GM12878 (cell line): ENCODE measurements around the gene WNK2. TPM values are rescaled to one million over a fixed set of nuclear protein-coding genes. Genes with fewer than 3 reads are reported as not detected.
A peak's percentile ranks its signal among the peaks of the same experiment; 100 is the strongest.

Experiments
- ATAC-seq: fragments of 200-7000 bp; cut with Tn5 transposase; 3 replicates; pipeline ENCODE4 v1.9.1; 2020; ENCODE audit warnings: mild to moderate bottlenecking, moderate library complexity
- BruUV-seq: library from RNA; stranded (reverse); fragments of 400-500 nt; replicated peaks from 2 replicates; lab custom pipeline; 2021; lab: Mats Ljungman, UMichigan
- CTCF ChIA-PET: fragments of 300-600 bp; sonication (Branson Sonifier 250); formaldehyde crosslinking; extraction: SDS; loops from one replicate; lab custom pipeline; 2021; ENCODE audit warnings: inconsistent platforms; lab: Yijun Ruan, JAX
- POLR2A ChIA-PET: fragments of 350-600 bp; formaldehyde crosslinking; extraction: SDS; loops from one replicate; lab custom pipeline; 2021; ENCODE audit warnings: inconsistent platforms; lab: Charles Lee
- RAD21 ChIA-PET: fragments of 300-600 bp; sonication (Branson Sonifier 250); formaldehyde crosslinking; loops from one replicate; lab custom pipeline; 2023; ENCODE audit warnings: antibody characterized with exemption; ENCODE audit not compliant: unreplicated experiment; lab: Charles Lee
- SMC1A ChIA-PET: fragments of 300-600 bp; sonication (Branson Sonifier 250); formaldehyde crosslinking; loops from one replicate; lab custom pipeline; 2023; ENCODE audit not compliant: unreplicated experiment, uncharacterized antibody; lab: Charles Lee
- DNase-seq: peaks from one replicate; pipeline ENCODE4 v3.0.0-alpha.2; 2011; ENCODE audit warnings: low read depth, low spot score
- FAIRE-seq: peaks from 3 replicates; lab custom pipeline; 2011; peaks lifted over from hg19 to GRCh38; lab: Jason Lieb, UNC
- H2AFZ ChIP-seq: 2 replicates; pipeline ENCODE4 v1.6.0; 2011; ENCODE audit warnings: low read depth, low read length, control low read depth; ENCODE audit not compliant: control insufficient read depth
- H3K27ac ChIP-seq: 2 replicates; pipeline ENCODE4 v1.5.1; 2011; ENCODE audit warnings: control low read depth; ENCODE audit not compliant: control insufficient read depth, insufficient read depth
- H3K27me3 ChIP-seq, 2 experiments: replicated peaks in 1 of 2; 2 replicates each; pipeline versions ENCODE4 v1.6.0 to v1.6.1; 2011; ENCODE audit warnings: low read length in 1 of 2; ENCODE audit not compliant: control insufficient read depth in 2 of 2, insufficient read depth in 2 of 2
- H3K36me3 ChIP-seq, 2 experiments: 2 replicates each; pipeline ENCODE4 v1.5.1; 2011; ENCODE audit warnings: low read length in 1 of 2; ENCODE audit not compliant: control insufficient read depth in 2 of 2, insufficient read depth in 2 of 2
- H3K4me1 ChIP-seq: 2 replicates; pipeline ENCODE4 v1.6.1; 2011; ENCODE audit warnings: mild to moderate bottlenecking, low read length, moderate library complexity, mixed read lengths; ENCODE audit not compliant: control insufficient read depth, insufficient read depth
- H3K4me2 ChIP-seq: 2 replicates; pipeline ENCODE4 v1.6.0; 2011; ENCODE audit warnings: control low read depth; ENCODE audit not compliant: control insufficient read depth, insufficient read depth
- H3K4me3 ChIP-seq: fragments of 200-600 bp; sonication (generic); 2 replicates; pipeline ENCODE4 v1.5.1; 2016
- H3K79me2 ChIP-seq: 2 replicates; pipeline ENCODE4 v1.6.0; 2011; ENCODE audit warnings: low read length; ENCODE audit not compliant: control insufficient read depth, insufficient read depth
- H3K9ac ChIP-seq: 2 replicates; pipeline ENCODE4 v1.8.0; 2011; ENCODE audit warnings: low read length, control low read depth, mixed read lengths; ENCODE audit not compliant: control insufficient read depth, insufficient read depth
- H3K9me3 ChIP-seq: replicated peaks from 3 replicates; pipeline ENCODE4 v1.5.1; 2011; ENCODE audit warnings: mild to moderate bottlenecking, low read length; ENCODE audit not compliant: control insufficient read depth, insufficient read depth
- H4K20me1 ChIP-seq: 2 replicates; pipeline ENCODE4 v1.6.0; 2011; ENCODE audit not compliant: control insufficient read depth, insufficient read depth
- BHLHE40 ChIP-seq, 2 experiments: fragments of 450-650 bp in 1 of 2; IDR thresholded peaks; 2 replicates each; pipeline ENCODE4 v1.6.1; 2011 to 2017; ENCODE audit warnings: low read depth in 2 of 2, borderline replicate concordance in 1 of 2, improper control_type of control experiment in 1 of 2, low read length in 1 of 2, mild to moderate bottlenecking in 1 of 2
- BRCA1 ChIP-seq: IDR thresholded peaks from 2 replicates; pipeline ENCODE4 v1.6.1; 2011; ENCODE audit warnings: low read depth, low read length, improper control_type of control experiment
- CTCF ChIP-seq, 3 experiments: IDR thresholded peaks in 2 of 3; conservative IDR thresholded peaks in 1 of 3; 2 replicates each; pipeline ENCODE4 v1.5.1; 2011; ENCODE audit warnings: low read depth in 3 of 3, low read length in 3 of 3, mild to moderate bottlenecking in 3 of 3, control low read depth in 2 of 3, moderate library complexity in 2 of 3, inconsistent platforms in 1 of 3, mixed read lengths in 1 of 3; ENCODE audit not compliant: control insufficient read depth in 2 of 3, insufficient read depth in 1 of 3; ENCODE audit errors: extremely low read depth in 1 of 3
- ETV6 ChIP-seq, 2 experiments: fragments of 450-650 bp in 1 of 2; IDR thresholded peaks in 1 of 2; conservative IDR thresholded peaks in 1 of 2; 2 replicates each; pipeline ENCODE4 v1.6.1; 2014; ENCODE audit warnings: antibody characterized with exemption in 1 of 2, borderline replicate concordance in 1 of 2, low read depth in 1 of 2, mild to moderate bottlenecking in 1 of 2, moderate library complexity in 1 of 2
- FOS ChIP-seq: IDR thresholded peaks from 3 replicates; pipeline ENCODE4 v1.6.1; 2011; ENCODE audit warnings: borderline replicate concordance; ENCODE audit not compliant: insufficient read length; ENCODE audit errors: extremely low read depth
- NRF1 ChIP-seq: conservative IDR thresholded peaks from 2 replicates; pipeline ENCODE4 v1.6.1; 2011; ENCODE audit warnings: mild to moderate bottlenecking, low read depth, low read length, improper control_type of control experiment
- ZNF207 ChIP-seq: fragments of 450-650 bp; IDR thresholded peaks from 2 replicates; pipeline ENCODE4 v1.6.1; 2014; ENCODE audit warnings: antibody characterized with exemption, mild to moderate bottlenecking, borderline replicate concordance
- ZZZ3 ChIP-seq: IDR thresholded peaks from 2 replicates; pipeline ENCODE4 v1.6.1; 2011; ENCODE audit warnings: low read depth; ENCODE audit not compliant: control insufficient read depth, insufficient read length
- WGBS: methylation state at CpG from one replicate; pipeline ENCODE4 v1.1.6; 2016; ENCODE audit warnings: low lambda C conversion rate; ENCODE audit not compliant: insufficient replicate concordance, insufficient coverage; ENCODE audit errors: missing lambda C conversion rate; 5-methylcytosine and 5-hydroxymethylcytosine counted together
- in situ Hi-C: fragments of 300-500 bp; cut with MboI; formaldehyde crosslinking; loops from 9 replicates; pipeline ENCODE4 v1.14.3; 2018; ENCODE audit warnings: mixed read lengths
- intact Hi-C: fragments of 100-400 bp; cut with micrococcal nuclease; formaldehyde crosslinking; loops from one replicate; pipeline ENCODE4 v1.14.2; 2022; ENCODE audit not compliant: unreplicated experiment
- polyA plus RNA-seq, 11 experiments: library from polyadenylated mRNA; depleted of rRNA in 4 of 11; unstranded in 6 of 11; stranded (reverse) in 5 of 11; fragments of >200 nt; fragmentation: Nextera tagmentation in 4 of 11; fragmentation: Illumina TruSeq in 1 of 11; extraction: Ambion mirVana in 4 of 11; extraction: Trizol in 1 of 11; gene quantifications; 1 replicate in 1 of 11; 2 replicates in 10 of 11; pipeline versions ENCODE4 v1.2.1 to v1.2.3, GENCODE V29; 2011 to 2016; ENCODE audit warnings: inconsistent platforms in 2 of 11, missing spikeins in 2 of 11, low read depth in 1 of 11
- total RNA-seq, 4 experiments: library from RNA; depleted of rRNA in 3 of 4; stranded (reverse); fragments of >200 nt in 3 of 4; fragmentation: Illumina TruSeq in 1 of 4; extraction: Trizol in 1 of 4; gene quantifications; 2 replicates each; pipeline versions ENCODE4 v1.2.1 to v1.2.3, GENCODE V29; 2013 to 2021
- TF ChIP-seq, protein P1 (sequence below): IDR thresholded peaks from 2 replicates; pipeline ENCODE4 v1.6.1; 2012; ENCODE audit warnings: low read length, inconsistent platforms
- TF ChIP-seq, protein P2 (sequence below): fragments of 450-650 bp; IDR thresholded peaks from 2 replicates; pipeline ENCODE4 v1.6.1; 2017; ENCODE audit warnings: mild to moderate bottlenecking, moderate library complexity

Gene WNK2
- total and polyA plus RNA-seq, 10 of the 15 experiments (the other 5 are each of a cell fraction or from before 2014, with no cell fraction given), result 0.15 TPM; not detected in 9

GRCh38 chr9:93302586-93303257 lies 118.8 kb downstream of the WNK2 start (continued):
- TF ChIP-seq CTCF (IDR thresholded peaks at IDR 0.05 in 2 of 3, conservative IDR thresholded peaks at IDR 0.05 in 1 of 3; ENCODE audit: control insufficient read depth in 2 of 3, extremely low read depth in 1 of 3, insufficient read depth in 1 of 3, low read depth in 3 of 3, low read length in 3 of 3), result peak; percentile 50 to 61 (median 57); a peak in 5 of 6 replicates
- TF ChIP-seq, all 136 proteins: peak for 3

GRCh38 chr9:93303258-93303771 lies 119.4 kb downstream of the WNK2 start:
- intact Hi-C loops (no loop called here), in situ Hi-C loops (loop anchor here (5.0 to 10.0 kb wide), 3 partner anchors 141 to 349 kb away; no protein-coding TSS in a partner anchor)
- FAIRE-seq (no peak), ATAC-seq (no peak), DNase-seq (no peak)
- ChIA-PET CTCF (interaction anchor here (0.6 to 2.3 kb wide), 13 partner anchors 8 to 348 kb away, joined by 3 to 16 read pairs (median 3); no protein-coding TSS in a partner anchor), SMC1A (interaction anchor here (0.7 to 1.5 kb wide), 4 partner anchors 147 to 350 kb away, joined by 3 to 5 read pairs (median 3); no protein-coding TSS in a partner anchor), RAD21 (interaction anchor here (0.7 to 1.9 kb wide), 11 partner anchors 13 to 347 kb away, joined by 3 to 9 read pairs (median 4); no protein-coding TSS in a partner anchor), POLR2A (no interaction called here)
- Histone ChIP-seq H3K79me2 (no peaks in the 10 kb centered on the region), H3K4me3 (no peak overlapping the region), H3K9me3 (no peaks in the 10 kb centered on the region), H3K27ac (no peak overlapping the region), H3K36me3 (no peaks in the 10 kb centered on the region), H3K4me1 (no peaks in the 10 kb centered on the region), H4K20me1 (no peaks in the 10 kb centered on the region), H3K27me3 (no peaks in the 10 kb centered on the region; a peak in 1 of 4 replicates), H3K9ac (no peak overlapping the region), H3K4me2 (no peak overlapping the region), H2AFZ (no peak overlapping the region)
- no TSS peak for BruUV-seq
- WGBS, result 41% methylated on average over 11 of the region's 11 CpGs
- TF ChIP-seq BHLHE40 (IDR thresholded peaks at IDR 0.05; ENCODE audit: borderline replicate concordance in 1 of 2, low read depth in 2 of 2, low read length in 1 of 2) (no peak), ETV6 (conservative IDR thresholded peaks at IDR 0.05 in 1 of 2, IDR thresholded peaks at IDR 0.05 in 1 of 2; ENCODE audit: borderline replicate concordance in 1 of 2, low read depth in 1 of 2) (no peak), FOS (no peak), ZNF207 (no peak), BRCA1 (no peak), ZZZ3 (no peak), NRF1 (no peak)
- TF ChIP-seq, protein P1, sequence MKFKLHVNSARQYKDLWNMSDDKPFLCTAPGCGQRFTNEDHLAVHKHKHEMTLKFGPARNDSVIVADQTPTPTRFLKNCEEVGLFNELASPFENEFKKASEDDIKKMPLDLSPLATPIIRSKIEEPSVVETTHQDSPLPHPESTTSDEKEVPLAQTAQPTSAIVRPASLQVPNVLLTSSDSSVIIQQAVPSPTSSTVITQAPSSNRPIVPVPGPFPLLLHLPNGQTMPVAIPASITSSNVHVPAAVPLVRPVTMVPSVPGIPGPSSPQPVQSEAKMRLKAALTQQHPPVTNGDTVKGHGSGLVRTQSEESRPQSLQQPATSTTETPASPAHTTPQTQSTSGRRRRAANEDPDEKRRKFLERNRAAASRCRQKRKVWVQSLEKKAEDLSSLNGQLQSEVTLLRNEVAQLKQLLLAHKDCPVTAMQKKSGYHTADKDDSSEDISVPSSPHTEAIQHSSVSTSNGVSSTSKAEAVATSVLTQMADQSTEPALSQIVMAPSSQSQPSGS, result no peak
- TF ChIP-seq, protein P2, sequence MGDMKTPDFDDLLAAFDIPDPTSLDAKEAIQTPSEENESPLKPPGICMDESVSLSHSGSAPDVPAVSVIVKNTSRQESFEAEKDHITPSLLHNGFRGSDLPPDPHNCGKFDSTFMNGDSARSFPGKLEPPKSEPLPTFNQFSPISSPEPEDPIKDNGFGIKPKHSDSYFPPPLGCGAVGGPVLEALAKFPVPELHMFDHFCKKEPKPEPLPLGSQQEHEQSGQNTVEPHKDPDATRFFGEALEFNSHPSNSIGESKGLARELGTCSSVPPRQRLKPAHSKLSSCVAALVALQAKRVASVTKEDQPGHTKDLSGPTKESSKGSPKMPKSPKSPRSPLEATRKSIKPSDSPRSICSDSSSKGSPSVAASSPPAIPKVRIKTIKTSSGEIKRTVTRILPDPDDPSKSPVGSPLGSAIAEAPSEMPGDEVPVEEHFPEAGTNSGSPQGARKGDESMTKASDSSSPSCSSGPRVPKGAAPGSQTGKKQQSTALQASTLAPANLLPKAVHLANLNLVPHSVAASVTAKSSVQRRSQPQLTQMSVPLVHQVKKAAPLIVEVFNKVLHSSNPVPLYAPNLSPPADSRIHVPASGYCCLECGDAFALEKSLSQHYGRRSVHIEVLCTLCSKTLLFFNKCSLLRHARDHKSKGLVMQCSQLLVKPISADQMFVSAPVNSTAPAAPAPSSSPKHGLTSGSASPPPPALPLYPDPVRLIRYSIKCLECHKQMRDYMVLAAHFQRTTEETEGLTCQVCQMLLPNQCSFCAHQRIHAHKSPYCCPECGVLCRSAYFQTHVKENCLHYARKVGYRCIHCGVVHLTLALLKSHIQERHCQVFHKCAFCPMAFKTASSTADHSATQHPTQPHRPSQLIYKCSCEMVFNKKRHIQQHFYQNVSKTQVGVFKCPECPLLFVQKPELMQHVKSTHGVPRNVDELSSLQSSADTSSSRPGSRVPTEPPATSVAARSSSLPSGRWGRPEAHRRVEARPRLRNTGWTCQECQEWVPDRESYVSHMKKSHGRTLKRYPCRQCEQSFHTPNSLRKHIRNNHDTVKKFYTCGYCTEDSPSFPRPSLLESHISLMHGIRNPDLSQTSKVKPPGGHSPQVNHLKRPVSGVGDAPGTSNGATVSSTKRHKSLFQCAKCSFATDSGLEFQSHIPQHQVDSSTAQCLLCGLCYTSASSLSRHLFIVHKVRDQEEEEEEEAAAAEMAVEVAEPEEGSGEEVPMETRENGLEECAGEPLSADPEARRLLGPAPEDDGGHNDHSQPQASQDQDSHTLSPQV, result no peak
